ENCODE measurements around the gene PCDHGC3.

DNA sequence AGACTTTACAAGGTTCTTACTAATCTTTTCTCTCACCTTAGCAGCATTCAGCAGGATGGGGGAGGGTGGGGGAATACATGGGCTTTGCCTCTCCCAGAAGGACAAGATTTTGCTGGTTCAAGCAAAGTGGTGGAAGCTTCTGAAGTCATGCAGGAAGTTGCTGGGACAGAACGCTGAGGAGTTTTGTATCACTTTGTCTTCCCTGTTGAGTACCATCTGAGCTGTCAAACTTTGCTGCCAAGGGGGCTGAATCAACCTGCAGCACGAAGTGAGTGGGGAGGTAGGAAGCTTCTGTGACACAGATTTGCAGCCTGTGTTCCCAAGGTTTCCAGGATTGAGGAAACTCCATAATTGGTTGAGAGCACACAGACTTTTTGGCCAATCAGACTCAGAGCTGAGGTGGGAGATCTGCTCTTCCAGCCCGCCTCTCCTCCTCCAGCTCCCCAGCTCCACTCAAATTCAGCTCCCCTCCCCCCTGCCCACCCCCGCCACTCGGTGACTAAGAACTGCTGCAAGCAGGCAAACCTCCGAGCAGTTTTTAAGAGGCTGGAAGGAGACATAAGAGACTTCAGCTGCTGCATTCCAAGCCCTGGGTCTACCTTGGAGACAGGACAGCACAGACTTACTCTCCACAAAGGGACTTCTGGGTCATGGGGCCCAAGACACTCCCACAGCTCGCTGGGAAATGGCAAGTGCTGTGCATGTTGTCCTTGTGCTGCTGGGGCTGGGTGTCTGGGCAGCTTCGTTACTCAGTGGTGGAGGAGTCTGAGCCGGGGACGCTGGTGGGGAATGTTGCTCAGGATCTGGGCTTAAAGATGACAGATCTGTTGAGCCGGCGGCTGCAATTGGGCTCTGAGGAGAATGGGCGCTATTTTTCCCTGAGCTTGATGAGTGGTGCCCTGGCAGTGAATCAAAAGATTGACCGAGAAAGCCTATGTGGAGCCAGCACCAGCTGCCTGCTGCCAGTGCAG lies 13.1 kb downstream of the PCDHGC3 start, which contains the start of gene PCDHGC5:
- TF ChIP-seq CBFB (CRISPR knock-in tag; IDR thresholded peaks at IDR 0.05) (no peak), NR1H2 (CRISPR knock-in tag; IDR thresholded peaks at IDR 0.05) (no peak), CTCF (IDR thresholded peaks at IDR 0.05 in 2 of 3, conservative IDR thresholded peaks at IDR 0.05 in 1 of 3; ENCODE audit: insufficient read depth in 2 of 3, low read depth in 1 of 3, low read length in 3 of 3) (no peak), EZH2 (IDR thresholded peaks at IDR 0.05; ENCODE audit: borderline replicate concordance, low read depth, low read length) (no peak), ZNF3 (CRISPR knock-in tag; IDR thresholded peaks at IDR 0.05) (no peak), PHB (CRISPR knock-in tag; IDR thresholded peaks at IDR 0.05) (no peak), USF2 (CRISPR knock-in tag; IDR thresholded peaks at IDR 0.05) (no peak), NFIX (CRISPR knock-in tag; IDR thresholded peaks at IDR 0.05; ENCODE audit: low read depth) (no peak), ZFP36 (IDR thresholded peaks at IDR 0.05; ENCODE audit: low read depth, low read length, partially characterized antibody) (no peak), MTA3 (IDR thresholded peaks at IDR 0.05; ENCODE audit: borderline replicate concordance) (no peak), ESRRA (IDR thresholded peaks at IDR 0.05; ENCODE audit: borderline replicate concordance, low read depth) (no peak)
- TF ChIP-seq, protein P1, sequence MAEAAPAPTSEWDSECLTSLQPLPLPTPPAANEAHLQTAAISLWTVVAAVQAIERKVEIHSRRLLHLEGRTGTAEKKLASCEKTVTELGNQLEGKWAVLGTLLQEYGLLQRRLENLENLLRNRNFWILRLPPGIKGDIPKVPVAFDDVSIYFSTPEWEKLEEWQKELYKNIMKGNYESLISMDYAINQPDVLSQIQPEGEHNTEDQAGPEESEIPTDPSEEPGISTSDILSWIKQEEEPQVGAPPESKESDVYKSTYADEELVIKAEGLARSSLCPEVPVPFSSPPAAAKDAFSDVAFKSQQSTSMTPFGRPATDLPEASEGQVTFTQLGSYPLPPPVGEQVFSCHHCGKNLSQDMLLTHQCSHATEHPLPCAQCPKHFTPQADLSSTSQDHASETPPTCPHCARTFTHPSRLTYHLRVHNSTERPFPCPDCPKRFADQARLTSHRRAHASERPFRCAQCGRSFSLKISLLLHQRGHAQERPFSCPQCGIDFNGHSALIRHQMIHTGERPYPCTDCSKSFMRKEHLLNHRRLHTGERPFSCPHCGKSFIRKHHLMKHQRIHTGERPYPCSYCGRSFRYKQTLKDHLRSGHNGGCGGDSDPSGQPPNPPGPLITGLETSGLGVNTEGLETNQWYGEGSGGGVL (CRISPR knock-in tag; IDR thresholded peaks at IDR 0.05) = no peak
